Neural crest cell (in vitro differentiated cells): ENCODE results near the gene DAPK1. TPM values are rescaled to one million over a fixed set of nuclear protein-coding genes. Genes with fewer than 3 reads are reported as not detected.

Source experiments
- DNase-seq: peaks from one replicate; pipeline ENCODE4 v3.0.0; 2021; ENCODE audit warnings: low read depth, mixed read lengths, low spot score
- H3K27ac Mint-ChIP-seq: one replicate; pipeline ENCODE4 v1.8.0; 2021; ENCODE audit warnings: mild to moderate bottlenecking, mixed read lengths; ENCODE audit not compliant: unreplicated experiment
- H3K27me3 Mint-ChIP-seq: 2 replicates; pipeline ENCODE4 v1.8.0; 2021; ENCODE audit warnings: low read depth, mild to moderate bottlenecking, mixed read lengths
- H3K36me3 Mint-ChIP-seq: 2 replicates; pipeline ENCODE4 v1.8.0; 2021; ENCODE audit warnings: low read depth, mild to moderate bottlenecking, mixed read lengths
- H3K4me1 Mint-ChIP-seq: 2 replicates; pipeline ENCODE4 v1.8.0; 2021; ENCODE audit warnings: mixed read lengths
- H3K4me3 Mint-ChIP-seq: one replicate; pipeline ENCODE4 v1.8.0; 2021; ENCODE audit warnings: mild to moderate bottlenecking, mixed read lengths
- H3K9me3 Mint-ChIP-seq: 2 replicates; pipeline ENCODE4 v1.8.0; 2021; ENCODE audit warnings: mixed read lengths
- CTCF ChIP-seq: fragments of 200-600 bp; sonication (generic); conservative IDR thresholded peaks from 2 replicates; pipeline ENCODE4 v1.5.0; 2021; ENCODE audit warnings: antibody characterized with exemption, mild to moderate bottlenecking
- total RNA-seq: library from RNA; stranded (reverse); gene quantifications from 2 replicates; pipeline ENCODE4 v1.2.1, GENCODE V29; 2021

Gene DAPK1
- total RNA-seq, 1 donor from 2014 or later: 62.7 TPM

- H3K36me3 Mint-ChIP-seq: peaks cover 7% of the 10 kb centered on the region
- no peak for TF ChIP-seq CTCF
- no peak overlapping the region for H3K27ac Mint-ChIP-seq
Observed at GRCh38 chr9:87729246-87729645, 231.6 kb downstream of the DAPK1 start.

GRCh38 chr9:87731321-87731720, 233.7 kb downstream of the DAPK1 start:
- Mint-ChIP-seq H3K9me3 (no peaks in the 10 kb centered on the region), H3K4me1 (peaks cover 4% of the 10 kb centered on the region), H3K27ac (no peak overlapping the region), H3K36me3 (peaks cover 7% of the 10 kb centered on the region), H3K27me3 (no peaks in the 10 kb centered on the region), H3K4me3 (peak overlapping the region; percentile 59)
- TF ChIP-seq CTCF: no peak
- no peak for DNase-seq

More at GRCh38 chr9:87729246-87729645, 231.6 kb downstream of the DAPK1 start:
- Mint-ChIP-seq H3K4me1 (peaks cover 4% of the 10 kb centered on the region), H3K9me3 (no peaks in the 10 kb centered on the region), H3K27me3 (peaks cover 2% of the 10 kb centered on the region), H3K4me3 (peak overlapping the region; percentile 64)
- no peak for DNase-seq

- Mint-ChIP-seq H3K27ac (no peak overlapping the region), H3K4me1 (no peaks in the 10 kb centered on the region), H3K9me3 (peaks cover 3% of the 10 kb centered on the region), H3K4me3 (no peak overlapping the region), H3K36me3 (peaks cover 7% of the 10 kb centered on the region), H3K27me3 (no peaks in the 10 kb centered on the region)
- no peak for TF ChIP-seq CTCF
- DNase-seq: no peak
Observed at GRCh38 chr9:87732344-87732743, 234.7 kb downstream of the DAPK1 start.

DNA sequence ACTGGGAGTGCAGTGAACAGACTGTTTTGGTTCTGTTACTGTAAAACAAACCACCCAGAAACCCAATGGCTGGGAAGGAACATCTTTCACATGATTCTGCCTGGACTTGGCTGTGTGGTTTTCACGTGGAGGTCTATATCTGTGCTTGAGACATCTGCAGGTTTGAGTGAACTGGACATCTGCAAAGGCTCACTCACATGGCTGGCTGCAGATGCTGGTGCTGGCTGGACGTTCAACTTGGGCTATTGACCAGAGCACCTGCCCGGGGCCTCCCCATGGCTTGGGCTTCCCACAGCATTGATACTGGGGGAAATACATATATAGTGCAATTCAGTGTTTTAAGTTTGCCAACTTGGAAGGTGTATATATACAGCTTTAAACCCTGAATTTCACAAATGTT, 235.1 kb downstream of the DAPK1 start:
- no peak overlapping the region for H3K4me3 Mint-ChIP-seq
- peaks cover 3% of the 10 kb centered on the region for H3K9me3 Mint-ChIP-seq
- H3K27ac Mint-ChIP-seq: no peak overlapping the region
- peaks cover 7% of the 10 kb centered on the region for H3K36me3 Mint-ChIP-seq
- no peaks in the 10 kb centered on the region for H3K27me3 Mint-ChIP-seq
- no peaks in the 10 kb centered on the region for H3K4me1 Mint-ChIP-seq
- no peak for TF ChIP-seq CTCF
- DNase-seq: no peak

GRCh38 chr9:87733273-87734052, 235.8 kb downstream of the DAPK1 start:
- Mint-ChIP-seq H3K27me3 (no peaks in the 10 kb centered on the region), H3K27ac (no peak overlapping the region)
- no peak for DNase-seq

More at GRCh38 chr9:87733273-87734052, 235.8 kb downstream of the DAPK1 start:
- Mint-ChIP-seq H3K36me3 (peaks cover 10% of the 10 kb centered on the region), H3K4me3 (no peak overlapping the region), H3K9me3 (peaks cover 5% of the 10 kb centered on the region), H3K4me1 (no peaks in the 10 kb centered on the region)
- TF ChIP-seq CTCF: no peak
